Duodenal mucosa (tissue), 2 donors: ENCODE results near the gene MRPS7.

Experiments used
- H3K27ac ChIP-seq: one replicate; pipeline ENCODE4 v1.7.0; 2013; ENCODE audit warnings: low read depth, low read length
- H3K27me3 ChIP-seq, 2 donors: one replicate each; pipeline ENCODE4 v1.7.0; 2013; ENCODE audit warnings: low read length in 2 of 2, control low read depth in 1 of 2; ENCODE audit not compliant: insufficient read depth in 2 of 2, control insufficient read depth in 1 of 2
- H3K36me3 ChIP-seq, 2 donors: one replicate each; pipeline ENCODE4 v1.7.0; 2013; ENCODE audit warnings: low read length in 2 of 2, control low read depth in 1 of 2; ENCODE audit not compliant: insufficient read depth in 2 of 2, control insufficient read depth in 1 of 2
- H3K4me1 ChIP-seq, 2 donors: one replicate each; pipeline ENCODE4 v1.7.0; 2013; ENCODE audit warnings: low read length in 2 of 2, control low read depth in 1 of 2; ENCODE audit not compliant: insufficient read depth in 2 of 2, control insufficient read depth in 1 of 2
- H3K4me3 ChIP-seq, 2 donors: one replicate each; pipeline ENCODE4 v1.7.0; 2013; ENCODE audit warnings: low read length in 2 of 2, low read depth in 1 of 2
- H3K9ac ChIP-seq, 2 donors: one replicate each; pipeline ENCODE4 v1.7.0; 2013; ENCODE audit warnings: low read length in 2 of 2, low read depth in 1 of 2
- H3K9me3 ChIP-seq, 2 donors: one replicate each; pipeline ENCODE4 v1.7.0; 2013; ENCODE audit warnings: low read length in 2 of 2, control low read depth in 1 of 2; ENCODE audit not compliant: control insufficient read depth in 1 of 2

The MRPS7 gene

DNA sequence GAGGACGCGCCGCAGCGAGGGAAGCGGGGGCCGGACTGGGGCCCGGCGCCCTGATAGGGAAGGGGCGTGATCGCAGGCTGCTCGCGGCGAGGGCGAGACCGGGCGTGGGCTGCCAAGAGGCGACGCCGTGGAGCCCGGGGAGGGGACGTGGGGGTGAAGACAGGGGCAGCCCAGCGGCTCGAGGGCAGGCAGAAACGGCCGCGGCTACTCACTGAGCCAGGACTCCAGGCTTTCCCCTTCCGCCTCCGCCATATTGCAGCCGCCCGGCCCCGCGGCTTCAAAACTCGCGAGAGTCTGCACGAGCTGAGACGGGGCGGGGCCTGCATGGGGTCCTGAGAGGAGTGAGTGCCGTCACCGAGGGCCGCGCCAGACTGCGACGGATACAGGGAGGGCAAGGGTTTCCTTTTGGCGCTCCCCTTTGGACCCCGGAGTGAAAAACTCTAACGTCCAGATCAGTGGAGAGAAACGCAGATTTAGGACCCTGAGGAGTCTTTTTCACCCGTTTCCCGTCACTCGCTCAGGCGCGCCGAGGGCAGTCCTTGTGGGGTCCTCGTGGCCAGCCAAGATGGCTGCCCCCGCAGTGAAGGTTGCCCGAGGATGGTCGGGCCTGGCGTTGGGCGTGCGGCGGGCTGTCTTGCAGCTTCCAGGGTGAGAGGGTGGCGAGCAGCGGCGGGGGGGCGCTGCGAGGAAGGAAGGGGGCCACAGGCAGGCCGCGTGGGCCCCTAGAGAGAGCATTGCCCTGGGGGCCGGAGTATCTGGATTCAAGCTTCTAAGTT, at the start of gene MRPS7, which contains the start of gene GGA3:
TSS of gene MRPS7 (plus strand) at position 544 of the 776 bp plus-strand sequence. CDS start at position 566, 22 bp downstream.
TSS of gene GGA3 (minus strand) at position 271 of the 776 bp plus-strand sequence. CDS start at position 252, 19 bp downstream.
- peak within 1 kb of the TSS; percentile 96 for H3K27ac ChIP-seq

GRCh38 chr17:75218131-75218530, 43.5 kb upstream of the MRPS7 start:
- Histone ChIP-seq H3K9me3 (no peaks in the 10 kb centered on the region), H3K27me3 (no peaks in the 10 kb centered on the region), H3K9ac (no peak overlapping the region), H3K4me1 (no peaks in the 10 kb centered on the region), H3K4me3 (no peak overlapping the region), H3K27ac (no peak overlapping the region), H3K36me3 (peaks cover 35 to 74% of the 10 kb centered on the region in 2 donors)

More for the DNA sequence above, at the start of gene MRPS7, which contains the start of gene GGA3:
- Histone ChIP-seq H3K9ac (peak within 1 kb of the TSS; percentile 96 to 97), H3K4me3 (peak within 1 kb of the TSS; percentile 95 to 99), H3K36me3 (peaks cover 19 to 28% of the 10 kb centered on the region in 2 donors), H3K4me1 (peaks cover 27 to 35% of the 10 kb centered on the region in 2 donors), H3K9me3 (no peaks in the 10 kb centered on the region), H3K27me3 (no peaks in the 10 kb centered on the region)

DNA sequence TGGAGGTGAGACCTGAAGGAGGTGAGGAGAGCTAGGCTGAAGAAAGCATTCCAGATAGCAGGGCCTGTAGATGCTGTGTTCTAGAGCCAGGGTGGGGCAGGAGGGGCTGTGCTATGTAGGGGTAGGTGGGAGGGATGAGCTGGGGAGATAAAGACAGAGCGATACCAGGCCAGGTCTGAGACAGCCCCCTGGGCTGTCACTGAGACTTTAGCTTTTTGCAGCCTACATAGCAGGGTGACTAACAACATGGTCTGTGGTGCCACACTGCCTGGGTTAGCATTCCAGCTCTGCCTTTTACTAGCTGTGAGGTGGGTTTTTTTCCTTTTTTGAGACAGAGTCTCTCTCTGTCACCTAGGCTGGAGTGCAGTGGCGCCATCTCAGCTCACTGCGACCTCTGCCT, 41.9 kb upstream of the MRPS7 start:
- peaks cover 29 to 69% of the 10 kb centered on the region in 2 donors for H3K36me3 ChIP-seq
- H3K27ac ChIP-seq = no peak overlapping the region
- no peaks in the 10 kb centered on the region for H3K9me3 ChIP-seq

GRCh38 chr17:75225016-75225415, 36.7 kb upstream of the MRPS7 start:
- Histone ChIP-seq H3K36me3 (peaks cover 24 to 66% of the 10 kb centered on the region in 2 donors), H3K27me3 (no peaks in the 10 kb centered on the region), H3K9me3 (no peaks in the 10 kb centered on the region), H3K27ac (no peak overlapping the region), H3K4me1 (peaks cover 0 to 5% of the 10 kb centered on the region in 2 donors), H3K9ac (no peak overlapping the region), H3K4me3 (no peak overlapping the region)

More for the DNA sequence above, 41.9 kb upstream of the MRPS7 start:
- Histone ChIP-seq H3K27me3 (no peaks in the 10 kb centered on the region), H3K4me1 (no peaks in the 10 kb centered on the region), H3K9ac (no peak overlapping the region), H3K4me3 (no peak overlapping the region)

DNA sequence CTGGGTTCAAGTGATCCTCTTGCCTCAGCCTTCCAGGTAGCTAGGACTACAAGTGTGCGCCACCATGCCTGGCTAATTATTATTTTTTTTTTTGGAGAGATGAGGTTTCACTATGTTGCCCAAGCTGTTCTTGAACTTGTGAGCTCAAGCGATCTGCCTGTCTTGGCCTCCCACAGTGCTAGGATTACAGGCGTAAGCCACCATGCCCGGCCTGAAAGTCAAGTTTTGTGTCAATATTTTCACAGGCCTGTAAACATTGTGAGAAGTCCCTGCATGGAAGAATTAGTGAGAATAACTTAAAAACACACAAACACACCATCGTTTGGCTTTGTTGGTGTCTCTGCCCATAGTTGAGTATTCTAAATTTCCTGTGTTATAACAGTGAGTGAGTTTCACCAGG, 34.0 kb upstream of the MRPS7 start:
- peaks cover 33 to 81% of the 10 kb centered on the region in 2 donors for H3K36me3 ChIP-seq
- no peak overlapping the region for H3K9ac ChIP-seq
- no peak overlapping the region for H3K4me3 ChIP-seq
- no peaks in the 10 kb centered on the region for H3K9me3 ChIP-seq
- H3K4me1 ChIP-seq = peaks cover 0 to 5% of the 10 kb centered on the region in 2 donors
- H3K27ac ChIP-seq = no peak overlapping the region
- H3K27me3 ChIP-seq = no peaks in the 10 kb centered on the region

DNA sequence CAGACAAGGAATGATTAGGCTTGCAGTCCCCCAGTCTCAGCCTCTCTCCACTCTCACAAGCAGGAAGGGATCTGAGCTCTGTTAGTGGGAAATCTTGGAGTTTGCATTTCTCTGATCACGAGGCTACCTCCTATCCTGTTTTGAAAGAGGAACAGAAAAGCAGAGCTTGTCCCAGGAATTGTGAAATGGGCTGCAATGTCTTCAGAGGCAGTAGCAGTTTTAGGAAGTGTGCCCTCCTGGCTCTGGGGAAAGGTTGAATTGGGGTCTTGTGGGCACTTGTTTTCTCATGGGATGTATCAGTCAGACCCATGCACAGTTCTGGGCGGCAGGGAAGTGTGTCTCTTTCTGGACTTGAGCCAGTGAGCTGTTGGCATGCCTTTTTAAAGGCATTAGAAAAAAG, 33.4 kb upstream of the MRPS7 start:
- no peak overlapping the region for H3K27ac ChIP-seq
- no peaks in the 10 kb centered on the region for H3K9me3 ChIP-seq
- H3K4me1 ChIP-seq = peaks cover 0 to 5% of the 10 kb centered on the region in 2 donors
- peaks cover 38 to 82% of the 10 kb centered on the region in 2 donors for H3K36me3 ChIP-seq
- no peaks in the 10 kb centered on the region for H3K27me3 ChIP-seq
- H3K4me3 ChIP-seq = no peak overlapping the region
- no peak overlapping the region for H3K9ac ChIP-seq

DNA sequence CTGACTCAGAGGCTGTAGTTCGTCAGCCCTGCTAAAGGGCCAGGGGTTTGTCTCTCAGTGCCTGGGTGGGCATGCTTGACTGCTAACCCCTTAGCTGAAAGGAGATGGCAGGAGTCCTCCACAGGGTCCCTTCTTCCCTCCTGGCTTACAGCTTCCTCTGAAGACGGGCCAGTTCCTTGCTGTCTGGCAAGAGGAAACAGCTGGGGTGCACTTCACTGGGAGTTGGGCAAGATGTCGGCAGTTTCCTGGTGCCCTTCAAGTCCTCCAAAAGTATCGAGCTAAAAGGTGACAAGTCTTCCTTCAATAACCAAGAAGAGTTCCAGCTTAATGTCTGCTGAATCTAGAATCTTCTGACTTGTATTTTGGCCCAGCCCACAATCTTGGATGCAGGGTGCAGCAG, 32.8 kb upstream of the MRPS7 start:
- H3K9ac ChIP-seq = no peak overlapping the region
- no peaks in the 10 kb centered on the region for H3K9me3 ChIP-seq
- no peak overlapping the region for H3K4me3 ChIP-seq
- no peak overlapping the region for H3K27ac ChIP-seq
- peaks cover 38 to 77% of the 10 kb centered on the region in 2 donors for H3K36me3 ChIP-seq
- no peaks in the 10 kb centered on the region for H3K27me3 ChIP-seq
- peaks cover 0 to 5% of the 10 kb centered on the region in 2 donors for H3K4me1 ChIP-seq

DNA sequence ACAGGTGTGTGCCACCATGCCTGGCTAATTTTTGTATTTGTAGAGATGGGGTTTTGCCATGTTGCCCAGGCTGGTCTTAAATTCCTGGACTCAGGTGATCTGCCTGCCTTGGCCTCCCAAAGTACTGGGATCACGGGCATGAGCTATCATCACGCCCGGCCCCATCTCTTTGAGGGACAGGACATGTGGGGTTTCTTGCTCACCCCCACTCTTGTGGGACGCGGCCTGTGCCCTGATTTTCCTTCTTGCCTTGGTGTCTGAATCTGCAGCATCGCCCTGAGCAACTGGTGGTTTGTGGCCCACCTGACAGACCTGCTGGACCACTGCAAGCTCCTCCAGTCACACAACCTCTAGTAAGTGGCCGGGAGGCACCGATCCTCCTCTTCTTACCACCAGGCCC, 30.6 kb upstream of the MRPS7 start:
- no peak overlapping the region for H3K4me3 ChIP-seq
- peaks cover 45 to 83% of the 10 kb centered on the region in 2 donors for H3K36me3 ChIP-seq
- no peaks in the 10 kb centered on the region for H3K9me3 ChIP-seq
- H3K27ac ChIP-seq = no peak overlapping the region
- no peak overlapping the region for H3K9ac ChIP-seq
- H3K27me3 ChIP-seq = no peaks in the 10 kb centered on the region
- peaks cover 0 to 5% of the 10 kb centered on the region in 2 donors for H3K4me1 ChIP-seq

DNA sequence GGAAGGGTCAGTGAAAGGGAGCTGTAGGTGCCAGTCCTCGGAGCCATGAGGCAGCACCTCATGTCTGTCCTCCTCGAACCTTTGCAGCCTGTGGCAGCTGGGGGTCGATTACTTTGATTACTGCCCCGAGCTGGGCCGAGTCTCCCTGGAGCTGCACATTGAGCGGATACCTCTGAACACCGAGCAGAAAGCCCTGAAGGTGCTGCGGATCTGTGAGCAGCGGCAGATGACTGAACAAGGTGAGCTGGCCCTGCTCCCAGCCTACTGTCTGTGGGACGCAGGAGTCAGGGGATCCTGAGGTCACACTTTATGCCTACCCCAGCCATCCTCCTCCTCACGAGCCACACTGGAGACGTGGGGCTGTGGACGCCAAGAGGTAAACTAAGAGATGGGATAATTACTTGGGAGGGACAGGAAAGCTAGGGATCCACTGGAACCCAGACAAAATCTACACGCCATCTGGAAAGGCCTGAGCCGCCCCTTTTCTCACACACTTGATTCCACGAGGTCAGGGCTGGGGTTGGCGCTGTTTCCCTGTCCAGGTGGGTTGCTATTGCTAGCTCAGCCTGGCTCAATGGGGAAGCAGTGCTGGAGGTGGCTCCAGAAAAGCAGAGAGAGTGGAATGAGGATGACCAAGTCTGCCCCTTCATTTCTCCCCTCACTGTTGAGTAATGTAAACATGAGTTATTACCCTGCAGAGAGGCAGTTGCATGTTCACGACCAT, 29.8 kb upstream of the MRPS7 start:
- Histone ChIP-seq H3K4me3 (no peak overlapping the region), H3K36me3 (peaks cover 45 to 83% of the 10 kb centered on the region in 2 donors), H3K4me1 (peaks cover 0 to 5% of the 10 kb centered on the region in 2 donors), H3K9me3 (no peaks in the 10 kb centered on the region), H3K27me3 (no peaks in the 10 kb centered on the region), H3K9ac (no peak overlapping the region), H3K27ac (no peak overlapping the region)

- H3K4me1 ChIP-seq = peaks cover 0 to 5% of the 10 kb centered on the region in 2 donors
- H3K36me3 ChIP-seq = peaks cover 52 to 87% of the 10 kb centered on the region in 2 donors
- no peaks in the 10 kb centered on the region for H3K27me3 ChIP-seq
- no peak overlapping the region for H3K4me3 ChIP-seq
- H3K9me3 ChIP-seq = no peaks in the 10 kb centered on the region
- H3K27ac ChIP-seq = no peak overlapping the region
- no peak overlapping the region for H3K9ac ChIP-seq
These were observed 28.9 kb upstream of the MRPS7 start for GRCh38 chr17:75232786-75233185.
